Stimulated activated CD4-positive, alpha-beta T cell treated with anti-CD3 and anti-CD28 coated beads, TNF-alpha, amount 100 ng/mL, for 48 hours (primary cell): ENCODE results near the gene CCDC102B.
"Not testable (repeated sequence)": the region's sequence is repeated elsewhere in the genome, so short reads cannot be mapped to it uniquely, and the experiment has no call there.

Experiments
- DNase-seq, 3 donors: peaks; one replicate each; pipeline ENCODE4 v3.0.0-alpha.2; 2020; ENCODE audit warnings: low read depth in 3 of 3

Gene CCDC102B

DNA sequence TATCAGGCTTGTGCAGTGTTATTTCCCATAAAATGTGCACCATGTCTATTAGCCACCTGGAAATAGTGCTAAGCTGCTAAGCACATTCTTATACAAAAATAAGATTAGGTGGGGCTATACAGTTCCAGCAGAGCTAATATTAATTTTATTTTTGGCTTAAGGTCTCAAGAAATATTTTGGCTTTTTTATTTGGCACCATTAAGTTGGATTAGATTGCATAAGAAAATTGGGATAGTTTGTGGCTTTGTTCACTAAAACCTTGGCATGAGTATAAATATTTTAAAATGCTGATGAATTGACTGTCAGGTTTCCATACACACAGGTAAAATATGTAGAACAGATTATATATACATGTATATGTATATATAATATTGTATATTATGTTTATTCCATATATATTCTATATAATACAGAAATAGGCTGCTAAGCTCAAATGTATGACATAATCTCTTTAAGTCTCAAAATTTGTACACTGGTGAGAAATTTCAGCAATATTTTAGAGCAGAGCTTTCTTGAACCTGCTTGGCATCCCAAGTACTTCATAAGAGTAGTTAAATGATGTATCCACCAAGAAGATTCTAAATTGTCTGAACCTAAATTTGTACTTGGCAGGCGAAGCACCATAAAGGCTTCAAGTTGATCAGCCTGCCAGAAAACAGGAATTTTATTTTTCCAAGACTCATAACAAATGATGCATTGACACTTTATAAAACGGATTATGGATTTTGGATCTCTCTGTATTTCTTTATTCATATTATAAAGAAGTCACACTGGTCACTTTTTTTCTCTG lies 32.6 kb downstream of the CCDC102B start:
- DNase-seq: no peak

GRCh38 chr18:68833756-68834155 lies 35.9 kb downstream of the CCDC102B start:
- no peak for DNase-seq

- no peak for DNase-seq
Observed at GRCh38 chr18:68837665-68838451, 40.0 kb downstream of the CCDC102B start.

DNA sequence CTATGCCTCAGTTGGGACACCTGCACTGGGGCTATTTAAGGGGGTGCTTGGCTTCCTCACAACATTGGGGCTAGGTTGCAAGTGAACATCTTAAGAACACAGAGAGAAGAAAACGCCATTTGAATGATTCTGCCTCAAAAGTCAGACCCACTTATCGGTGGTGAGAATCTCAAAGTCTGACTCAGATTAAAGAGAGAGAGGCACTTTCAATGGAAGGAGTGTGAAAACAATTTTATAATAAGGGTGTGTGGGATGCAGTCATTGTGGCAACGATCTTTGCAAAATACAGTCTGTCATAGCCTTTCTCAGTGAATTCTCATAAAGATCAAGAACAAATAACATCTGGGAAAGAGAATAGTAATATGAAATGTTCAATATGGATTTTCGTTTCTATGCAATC lies 41.8 kb downstream of the CCDC102B start:
- DNase-seq: no peak

- no peak for DNase-seq
Observed at GRCh38 chr18:68840554-68841263, 42.8 kb downstream of the CCDC102B start.

DNA sequence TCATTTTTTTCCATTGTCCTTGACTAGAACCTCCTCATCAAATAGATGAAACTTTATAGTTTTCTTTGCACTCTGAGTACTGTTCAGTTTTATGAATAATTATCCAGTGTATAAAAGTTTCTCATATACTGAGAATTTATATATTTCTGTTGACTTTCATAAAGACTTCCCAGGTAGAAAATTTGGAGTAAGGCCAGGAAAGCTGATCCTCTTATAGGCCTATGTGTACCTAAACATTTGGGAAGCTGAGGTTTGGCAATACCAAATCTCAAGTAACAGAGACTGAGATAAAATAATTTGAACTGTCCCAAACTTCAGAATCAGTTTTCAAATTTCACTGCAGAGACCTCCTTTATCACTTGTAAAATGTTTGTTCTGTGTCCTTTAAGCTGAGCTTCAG lies 43.4 kb downstream of the CCDC102B start:
- no peak for DNase-seq

- DNase-seq: no peak
Observed at GRCh38 chr18:68842951-68843350, 45.1 kb downstream of the CCDC102B start.

GRCh38 chr18:68843473-68844089 lies 45.7 kb downstream of the CCDC102B start:
- DNase-seq: no peak

- no peak for DNase-seq
Observed at GRCh38 chr18:68847219-68847837, 49.4 kb downstream of the CCDC102B start.

- DNase-seq: no peak
Observed at GRCh38 chr18:68848242-68848641, 50.4 kb downstream of the CCDC102B start.

DNA sequence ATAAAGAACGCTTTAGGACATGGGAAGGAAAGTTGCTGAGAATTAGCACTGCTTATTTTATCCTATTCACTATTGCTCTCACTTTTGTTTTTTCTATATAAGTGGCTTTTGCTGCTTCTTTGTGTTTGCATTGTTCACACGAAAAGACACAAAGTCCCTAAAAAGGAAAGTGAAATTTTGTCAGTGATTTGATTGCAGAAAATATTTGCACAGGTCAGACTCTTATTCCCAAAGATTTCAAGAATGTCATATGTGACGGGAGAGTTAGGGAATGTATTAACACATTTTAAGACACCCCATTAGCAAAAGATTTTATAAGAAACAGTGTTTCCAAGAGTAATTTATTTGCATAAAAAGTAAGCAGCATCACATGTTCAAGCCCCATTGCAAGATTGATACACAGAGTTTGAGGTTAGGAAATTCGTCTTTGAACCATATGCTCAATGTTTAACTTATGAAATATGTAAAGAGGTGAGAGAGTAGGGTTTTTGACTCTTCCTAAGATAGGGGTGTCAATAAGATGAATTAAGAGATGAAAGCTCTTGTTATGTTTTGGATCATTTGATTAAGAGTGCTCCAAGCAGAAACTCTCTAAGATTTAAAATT lies 57.0 kb downstream of the CCDC102B start:
- DNase-seq: no peak

- DNase-seq: no peak
Observed at GRCh38 chr18:68855491-68855890, 57.6 kb downstream of the CCDC102B start.

DNA sequence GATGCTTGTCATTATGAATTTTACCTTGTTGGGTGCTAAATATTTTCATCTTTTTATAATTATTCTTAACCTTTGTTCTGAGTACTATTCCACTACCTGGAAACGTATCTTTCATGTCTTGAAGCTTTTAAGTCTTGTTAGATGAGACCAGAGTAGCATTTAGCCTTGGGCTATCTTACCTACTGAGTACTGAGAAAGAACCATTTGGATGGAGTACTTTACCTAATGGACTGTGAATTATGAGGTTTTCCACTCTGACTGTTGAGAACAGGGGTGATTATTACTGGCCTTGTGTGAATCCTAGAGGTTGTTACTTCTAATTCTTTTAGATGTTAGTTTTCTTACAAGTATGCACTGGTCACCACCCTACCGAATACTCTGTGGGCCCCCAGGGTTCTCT lies 63.5 kb downstream of the CCDC102B start:
- DNase-seq: no peak

- no peak for DNase-seq
Observed at GRCh38 chr18:68865021-68865420, 67.1 kb downstream of the CCDC102B start.

DNA sequence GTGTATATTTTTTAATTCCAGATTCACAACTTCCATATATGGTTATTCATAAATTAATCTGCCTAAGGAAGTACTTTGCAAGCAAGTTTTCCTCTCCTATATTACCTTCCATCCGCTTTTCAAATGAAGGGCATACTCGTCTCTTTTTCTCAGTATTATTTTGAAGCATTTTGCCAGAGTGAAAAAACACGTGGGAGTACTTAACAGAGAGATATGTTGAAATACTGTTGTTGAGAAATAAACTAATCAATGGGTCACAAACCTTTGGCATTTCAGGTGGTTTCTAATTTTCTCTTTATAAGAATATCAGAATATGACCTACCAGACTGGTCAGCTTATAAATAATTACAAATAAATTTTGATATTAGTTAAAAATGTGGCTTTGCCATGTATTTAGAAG lies 67.6 kb downstream of the CCDC102B start:
- no peak for DNase-seq

DNA sequence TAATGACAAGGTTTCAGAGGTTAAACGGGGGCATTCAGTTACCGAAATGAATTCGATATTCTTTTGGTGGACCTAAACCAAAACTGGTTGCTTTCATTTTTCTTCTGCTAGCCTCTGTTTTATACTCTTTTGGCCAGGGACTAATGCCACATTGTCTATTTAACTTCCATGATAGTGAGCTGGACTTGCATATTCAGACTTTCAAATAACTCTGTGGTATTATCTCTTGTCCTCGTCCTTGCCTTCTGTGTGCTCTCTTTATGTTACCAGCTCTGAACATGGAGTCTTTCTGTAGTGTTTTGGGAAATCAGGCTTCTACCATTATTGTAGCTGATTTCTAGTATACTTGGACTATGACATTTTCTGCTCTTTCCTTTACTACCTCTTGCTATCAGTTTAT lies 75.1 kb downstream of the CCDC102B start:
- DNase-seq: no peak

DNA sequence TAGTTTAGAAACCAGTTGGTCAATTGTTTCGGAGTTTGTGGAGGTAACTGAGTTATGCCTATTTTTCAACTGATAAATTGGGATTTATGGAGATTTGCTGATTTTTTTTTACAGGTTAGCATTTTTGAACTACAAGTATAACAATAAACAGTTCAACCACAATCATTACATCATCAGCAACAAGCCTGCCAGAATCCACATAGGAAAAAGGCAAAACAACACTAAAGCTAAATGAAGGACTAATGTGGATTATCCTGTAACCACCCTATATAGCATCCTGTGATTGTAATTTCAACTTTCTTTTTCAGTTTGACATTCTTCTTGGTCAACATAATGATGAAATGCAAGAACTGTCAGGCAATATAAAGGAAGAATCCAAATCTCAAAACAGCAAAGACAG lies 76.5 kb downstream of the CCDC102B start:
- no peak for DNase-seq

- not testable (repeated sequence) for DNase-seq
Observed at GRCh38 chr18:68879947-68880346, 82.1 kb downstream of the CCDC102B start.

DNA sequence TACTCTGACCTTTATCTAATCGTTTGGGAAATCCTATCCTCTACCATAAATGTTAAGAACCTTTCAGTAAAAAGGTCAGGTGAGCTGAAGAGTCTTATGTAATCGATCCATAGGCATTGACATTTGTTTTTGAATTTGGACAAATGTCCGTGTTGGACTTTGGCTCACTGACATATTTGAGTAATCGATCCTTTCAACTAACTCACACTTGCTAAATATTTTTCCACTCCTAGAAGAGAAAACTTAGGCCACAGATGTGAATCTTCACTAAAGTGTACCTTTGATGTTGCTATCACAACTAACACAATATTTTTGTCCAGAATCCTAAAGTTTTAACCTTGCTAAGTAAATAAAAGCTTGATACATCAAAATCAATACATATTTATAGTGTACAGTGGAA lies 89.5 kb downstream of the CCDC102B start:
- DNase-seq: no peak

DNA sequence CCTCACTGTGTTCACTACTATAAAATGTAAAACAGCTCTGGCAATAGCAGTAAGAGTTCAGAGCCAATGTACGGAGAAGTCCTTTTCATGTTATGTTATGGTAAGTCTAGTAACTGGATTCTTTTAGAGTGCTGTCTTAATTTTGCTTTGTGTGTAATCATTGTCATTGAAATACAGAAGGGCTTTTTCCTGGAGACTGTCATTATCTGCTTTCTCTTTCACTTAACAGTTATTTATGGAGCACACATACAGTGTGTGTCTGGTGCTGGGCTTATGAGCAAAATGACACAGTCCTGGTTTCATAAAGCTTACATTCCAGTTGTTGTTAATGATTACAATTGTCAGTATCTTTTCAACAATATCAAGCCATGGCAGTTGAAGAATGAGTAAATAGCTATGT lies 95.5 kb downstream of the CCDC102B start:
- no peak for DNase-seq

GRCh38 chr18:68897286-68897685 lies 99.4 kb downstream of the CCDC102B start:
- no peak for DNase-seq
